Neural progenitor cell (in vitro differentiated cells): ENCODE results near the gene BTC. TPM values are rescaled to one million over a fixed set of nuclear protein-coding genes. Genes with fewer than 3 reads are reported as not detected.

ENCODE experiments used
- DNase-seq: peaks from one replicate; pipeline ENCODE4 v3.0.0-alpha.2; 2016; ENCODE audit warnings: low spot score
- H2AFZ ChIP-seq: fragments of 200-600 bp; sonication (generic); replicated peaks from 2 replicates; pipeline ENCODE4 v1.6.1; 2016; ENCODE audit warnings: antibody characterized with exemption
- H3F3A ChIP-seq: fragments of 200-600 bp; sonication (generic); 2 replicates; pipeline ENCODE4 v1.6.1; 2016; ENCODE audit warnings: antibody characterized with exemption, low read depth
- H3K27ac ChIP-seq: fragments of 200-600 bp; sonication (generic); 2 replicates; pipeline ENCODE4 v1.5.1; 2016; ENCODE audit warnings: mild to moderate bottlenecking
- H3K27me3 ChIP-seq: fragments of 200-600 bp; sonication (generic); 2 replicates; pipeline ENCODE4 v1.6.1; 2016; ENCODE audit warnings: mild to moderate bottlenecking, moderate library complexity
- H3K36me3 ChIP-seq: fragments of 200-600 bp; sonication (generic); 2 replicates; pipeline ENCODE4 v1.5.1; 2016
- H3K4me1 ChIP-seq: fragments of 200-600 bp; sonication (generic); 2 replicates; pipeline ENCODE4 v1.6.1; 2016; ENCODE audit warnings: mixed run types
- H3K4me2 ChIP-seq: fragments of 200-600 bp; sonication (generic); 2 replicates; pipeline ENCODE4 v1.6.1; 2016
- H3K4me3 ChIP-seq: fragments of 200-600 bp; sonication (generic); 2 replicates; pipeline ENCODE4 v1.5.1; 2016
- H3K79me2 ChIP-seq: fragments of 200-600 bp; sonication (generic); 2 replicates; pipeline ENCODE4 v1.6.1; 2016; ENCODE audit warnings: low read depth
- H3K9ac ChIP-seq: fragments of 200-600 bp; sonication (generic); 2 replicates; pipeline ENCODE4 v1.6.1; 2016
- H3K9me3 ChIP-seq: fragments of 200-600 bp; sonication (generic); 2 replicates; pipeline ENCODE4 v1.5.1; 2016; ENCODE audit warnings: low read depth
- H4K20me1 ChIP-seq: fragments of 200-600 bp; sonication (generic); 2 replicates; pipeline ENCODE4 v1.6.1; 2016; ENCODE audit warnings: low read depth
- H3K27ac Mint-ChIP-seq: 3 replicates; pipeline ENCODE4 v1.8.0; 2021; ENCODE audit warnings: mixed read lengths
- H3K27me3 Mint-ChIP-seq: 2 replicates; pipeline ENCODE4 v1.8.0; 2022; ENCODE audit warnings: low read depth, mild to moderate bottlenecking, inconsistent platforms, moderate library complexity, mixed read lengths; ENCODE audit not compliant: insufficient read depth
- H3K36me3 Mint-ChIP-seq: 3 replicates; pipeline ENCODE4 v1.8.0; 2021; ENCODE audit warnings: mixed read lengths
- H3K4me1 Mint-ChIP-seq: 3 replicates; pipeline ENCODE4 v1.8.0; 2021; ENCODE audit warnings: mixed read lengths
- H3K4me3 Mint-ChIP-seq: 3 replicates; pipeline ENCODE4 v1.8.0; 2021; ENCODE audit warnings: mild to moderate bottlenecking, moderate library complexity, mixed read lengths
- H3K9me3 Mint-ChIP-seq: 3 replicates; pipeline ENCODE4 v1.8.0; 2020; ENCODE audit warnings: mixed read lengths
- CTCF ChIP-seq: fragments of 200-600 bp; sonication (generic); IDR thresholded peaks from 2 replicates; pipeline ENCODE4 v1.5.1; 2017; ENCODE audit warnings: antibody characterized with exemption, mild to moderate bottlenecking
- EZH2 ChIP-seq: fragments of 200-600 bp; sonication (generic); IDR thresholded peaks from 2 replicates; pipeline ENCODE4 v1.6.1; 2017; ENCODE audit warnings: antibody characterized with exemption, mild to moderate bottlenecking, moderate library complexity
- EZH2phosphoT487 ChIP-seq: fragments of 200-600 bp; sonication (generic); IDR thresholded peaks from 2 replicates; pipeline ENCODE4 v1.6.1; 2017; ENCODE audit warnings: antibody characterized with exemption
- total RNA-seq: library from RNA; depleted of rRNA; stranded (reverse); fragments of >200 nt; gene quantifications from 2 replicates; pipeline ENCODE4 v1.2.3, GENCODE V29; 2015; ENCODE audit warnings: low replicate concordance

Gene BTC
- total RNA-seq: 0.80 and 0.81 TPM in 2 replicates

- Mint-ChIP-seq H3K36me3 (no peaks in the 10 kb centered on the region), H3K4me1 (no peaks in the 10 kb centered on the region), H3K9me3 (no peaks in the 10 kb centered on the region), H3K27ac (no peak within 1 kb of the TSS), H3K27me3 (peaks cover 11% of the 10 kb centered on the region), H3K4me3 (peak within 1 kb of the TSS; percentile 76)
- H3K79me2 ChIP-seq: no peaks in the 10 kb centered on the region
- no peak within 1 kb of the TSS for H3K9ac ChIP-seq
- no peaks in the 10 kb centered on the region for H4K20me1 ChIP-seq
- no peaks in the 10 kb centered on the region for H3K9me3 ChIP-seq
- TF ChIP-seq CTCF (peak; percentile 17), EZH2phosphoT487 (no peak)
- peak; percentile 24 for DNase-seq
- no peaks in the 10 kb centered on the region for H3K4me1 ChIP-seq
- peak within 1 kb of the TSS; percentile 97 for H2AFZ ChIP-seq
- peaks cover 8% of the 10 kb centered on the region for H3K27me3 ChIP-seq
- peak within 1 kb of the TSS; percentile 48 for H3K4me3 ChIP-seq
- H3F3A ChIP-seq: no peaks in the 10 kb centered on the region
- H3K4me2 ChIP-seq: peak within 1 kb of the TSS; percentile 78
- H3K27ac ChIP-seq: no peak within 1 kb of the TSS
- H3K36me3 ChIP-seq: no peaks in the 10 kb centered on the region
Measured at GRCh38 chr4:74794382-74795010, at the start of gene BTC. BTC (minus strand) TSS chr4:74794523; CDS start chr4:74794325, 198 bp downstream.

GRCh38 chr4:74840936-74841509, 46.7 kb upstream of the BTC start:
- TF ChIP-seq CTCF (no peak), EZH2phosphoT487 (no peak), EZH2 (no peak)

GRCh38 chr4:74838746-74839370, 44.5 kb upstream of the BTC start:
- TF ChIP-seq CTCF (no peak), EZH2phosphoT487 (no peak), EZH2 (no peak)
- DNase-seq: no peak
- no peaks in the 10 kb centered on the region for H3K36me3 ChIP-seq
- no peaks in the 10 kb centered on the region for H3K79me2 ChIP-seq
- peaks cover 9% of the 10 kb centered on the region for H3K4me1 Mint-ChIP-seq
- H3K4me1 ChIP-seq: no peaks in the 10 kb centered on the region
- no peaks in the 10 kb centered on the region for H3K9me3 ChIP-seq
- no peak overlapping the region for H3K9ac ChIP-seq
- no peaks in the 10 kb centered on the region for H3F3A ChIP-seq
- H3K9me3 Mint-ChIP-seq: peaks cover 5% of the 10 kb centered on the region
- no peak overlapping the region for H3K4me3 Mint-ChIP-seq
- no peaks in the 10 kb centered on the region for H3K36me3 Mint-ChIP-seq
- H3K4me2 ChIP-seq: no peak overlapping the region
- no peak overlapping the region for H3K27ac Mint-ChIP-seq
- no peaks in the 10 kb centered on the region for H3K27me3 ChIP-seq
- H2AFZ ChIP-seq: no peak overlapping the region
- peaks cover 5% of the 10 kb centered on the region for H3K27me3 Mint-ChIP-seq
- H4K20me1 ChIP-seq: no peaks in the 10 kb centered on the region
- H3K4me3 ChIP-seq: no peak overlapping the region
- H3K27ac ChIP-seq: no peak overlapping the region

More at GRCh38 chr4:74840936-74841509, 46.7 kb upstream of the BTC start:
- Histone ChIP-seq H3K4me3 (no peak overlapping the region), H4K20me1 (no peaks in the 10 kb centered on the region), H3K4me2 (no peak overlapping the region), H3K27me3 (no peaks in the 10 kb centered on the region), H3K9ac (no peak overlapping the region), H2AFZ (no peak overlapping the region), H3K4me1 (no peaks in the 10 kb centered on the region), H3K9me3 (no peaks in the 10 kb centered on the region), H3F3A (no peaks in the 10 kb centered on the region), H3K79me2 (no peaks in the 10 kb centered on the region), H3K36me3 (no peaks in the 10 kb centered on the region), H3K27ac (no peak overlapping the region)
- no peaks in the 10 kb centered on the region for H3K36me3 Mint-ChIP-seq
- H3K27ac Mint-ChIP-seq: no peak overlapping the region
- DNase-seq: no peak
- peaks cover 10% of the 10 kb centered on the region for H3K9me3 Mint-ChIP-seq
- peaks cover 9% of the 10 kb centered on the region for H3K4me1 Mint-ChIP-seq
- no peak overlapping the region for H3K4me3 Mint-ChIP-seq
- peaks cover 3% of the 10 kb centered on the region for H3K27me3 Mint-ChIP-seq
